PC-3 (cell line): Measurements from ENCODE around the gene HDAC5.
A peak's percentile ranks its signal among the peaks of the same experiment; 100 is the strongest.

Experiments
- CTCF ChIP-seq: fragments of 300-600 bp; sonication (generic); conservative IDR thresholded peaks from 2 replicates; pipeline ENCODE4 v1.5.1; 2017; ENCODE audit warnings: antibody characterized with exemption, low read depth, mild to moderate bottlenecking, low read length
- EZH2 ChIP-seq: fragments of 300-600 bp; sonication (generic); IDR thresholded peaks from one replicate; pipeline ENCODE4 v1.6.1; 2017; ENCODE audit warnings: antibody characterized with exemption, mild to moderate bottlenecking, low read length; ENCODE audit not compliant: unreplicated experiment
- EZH2phosphoT487 ChIP-seq: fragments of 300-600 bp; sonication (generic); IDR thresholded peaks from 2 replicates; pipeline ENCODE4 v1.6.1; 2018; ENCODE audit warnings: mild to moderate bottlenecking, antibody characterized with exemption, low read length, borderline replicate concordance

- TF ChIP-seq CTCF, result peak; percentile 26; the same call in 1 of the 2 replicates
- TF ChIP-seq EZH2phosphoT487, result no peak
- TF ChIP-seq EZH2, result no peak
Measured at GRCh38 chr17:44124118-44124438, 637 bp upstream of the HDAC5 start.
